DND-41 (cell line): ENCODE data around the gene AGAP1.

Source experiments
- CTCF ChIP-seq: IDR thresholded peaks from 2 replicates; pipeline ENCODE4 v1.5.1; 2012; ENCODE audit warnings: borderline replicate concordance, low read length, moderate library complexity, mild to moderate bottlenecking; ENCODE audit not compliant: poor library complexity, severe bottlenecking; ENCODE audit errors: extremely low read depth
- EZH2 ChIP-seq: IDR thresholded peaks from 3 replicates; pipeline ENCODE4 v1.6.1; 2012; ENCODE audit warnings: borderline replicate concordance, low read depth, mild to moderate bottlenecking, moderate library complexity, low read length, inconsistent platforms; ENCODE audit not compliant: severe bottlenecking

GRCh38 chr2:235508371-235509160 lies 14.7 kb downstream of the AGAP1 start:
- TF ChIP-seq CTCF, result no peak
- TF ChIP-seq EZH2, result no peak
